Measurements from ENCODE around the gene ATP8A2.

The ATP8A2 gene

DNA sequence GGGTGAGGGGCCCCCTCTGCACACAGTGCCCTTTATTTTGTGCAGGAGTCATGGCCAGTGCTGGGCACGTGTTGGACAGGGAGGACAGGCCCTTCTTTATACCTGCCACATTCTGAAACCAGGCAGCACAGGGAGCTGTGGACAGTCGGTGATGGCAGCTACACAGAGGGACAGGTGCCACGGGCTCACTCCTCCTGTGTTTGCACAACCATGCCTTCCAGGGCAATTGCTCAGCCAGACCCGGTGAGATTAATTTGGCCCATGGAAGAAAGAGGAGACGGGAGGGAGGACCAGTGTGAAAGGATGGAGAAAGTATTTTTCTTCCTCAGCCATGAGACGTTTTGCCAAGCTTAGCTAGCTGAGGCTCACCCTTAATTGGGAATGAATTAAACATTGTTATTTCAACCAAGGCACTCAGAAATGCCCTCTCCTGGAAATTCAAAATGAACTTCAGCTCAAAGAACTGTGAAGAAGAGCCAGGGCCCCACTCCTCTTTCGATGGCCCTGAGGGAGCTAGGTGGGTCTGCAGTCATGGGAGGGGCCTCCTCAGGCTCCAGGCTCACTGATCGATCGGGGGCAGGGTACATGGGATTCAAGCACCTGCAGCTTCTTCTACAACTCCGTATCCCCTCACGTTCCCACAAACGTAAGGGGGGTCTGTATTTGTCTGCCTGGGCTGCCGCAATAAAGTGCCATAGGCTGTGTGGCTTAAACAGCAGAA, 638.9 kb downstream of the ATP8A2 start:
- DNase-seq (ENCODE audit: low spot score): no peak
- Histone ChIP-seq H3K27ac (no peak overlapping the region), H3K4me3 (no peak overlapping the region)
- no peak for TF ChIP-seq CTCF (IDR thresholded peaks at IDR 0.05)

GRCh38 chr13:26011208-26011573, 639.4 kb downstream of the ATP8A2 start:
- Histone ChIP-seq H3K4me3 (no peak overlapping the region), H3K27ac (no peak overlapping the region)
- TF ChIP-seq CTCF (IDR thresholded peaks at IDR 0.05): no peak
- no peak for DNase-seq (ENCODE audit: low spot score)

DNA sequence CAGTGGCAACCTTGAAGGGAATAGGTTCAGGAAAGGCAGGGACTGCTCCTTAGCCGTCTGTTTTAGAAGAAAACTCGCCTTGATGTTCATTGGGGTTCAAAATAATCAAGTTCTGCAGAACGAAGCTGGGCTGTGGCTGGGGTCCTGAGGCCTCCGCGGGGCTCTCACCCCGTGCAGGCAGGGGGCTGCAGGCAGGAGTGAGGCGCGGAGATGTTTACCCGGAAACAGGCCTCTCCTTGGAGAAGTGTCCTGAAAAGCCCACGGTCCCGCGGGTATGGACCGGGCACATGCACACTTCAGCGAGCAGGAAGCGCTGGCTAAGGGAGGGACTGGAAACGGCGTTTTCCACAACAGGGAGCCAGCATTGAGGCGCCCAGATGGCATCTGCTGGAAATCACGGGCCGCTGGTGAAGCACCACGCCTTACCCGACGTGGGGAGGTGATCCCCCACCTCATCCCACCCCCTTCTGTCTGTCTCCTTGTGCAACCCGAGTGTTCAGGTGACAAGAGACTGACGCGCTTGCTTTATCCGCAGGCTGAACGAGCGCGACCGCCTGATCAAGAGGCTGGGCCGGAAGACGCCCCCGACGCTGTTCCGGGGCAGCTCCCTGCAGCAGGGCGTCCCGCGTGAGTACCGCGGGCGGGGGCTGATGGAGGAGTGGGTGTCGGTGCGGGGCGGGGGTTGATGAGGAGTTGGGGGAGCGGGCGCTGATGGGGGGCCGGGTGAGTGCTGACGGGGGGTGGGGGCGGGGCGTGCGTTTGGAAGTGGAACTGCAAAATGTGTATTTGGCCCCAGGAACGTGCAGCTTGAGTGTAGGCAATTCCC, 640.4 kb downstream of the ATP8A2 start:
- no peak for TF ChIP-seq CTCF (IDR thresholded peaks at IDR 0.05)
- DNase-seq (ENCODE audit: low spot score): no peak
- H3K4me3 ChIP-seq: peak overlapping the region; percentile 49
- H3K27ac ChIP-seq: no peak overlapping the region

- Histone ChIP-seq H3K27ac (no peak overlapping the region), H3K4me3 (no peak overlapping the region)
- TF ChIP-seq CTCF (IDR thresholded peaks at IDR 0.05): no peak
- no peak for DNase-seq (ENCODE audit: low spot score)
Observed at GRCh38 chr13:26012995-26013394, 641.2 kb downstream of the ATP8A2 start.

DNA sequence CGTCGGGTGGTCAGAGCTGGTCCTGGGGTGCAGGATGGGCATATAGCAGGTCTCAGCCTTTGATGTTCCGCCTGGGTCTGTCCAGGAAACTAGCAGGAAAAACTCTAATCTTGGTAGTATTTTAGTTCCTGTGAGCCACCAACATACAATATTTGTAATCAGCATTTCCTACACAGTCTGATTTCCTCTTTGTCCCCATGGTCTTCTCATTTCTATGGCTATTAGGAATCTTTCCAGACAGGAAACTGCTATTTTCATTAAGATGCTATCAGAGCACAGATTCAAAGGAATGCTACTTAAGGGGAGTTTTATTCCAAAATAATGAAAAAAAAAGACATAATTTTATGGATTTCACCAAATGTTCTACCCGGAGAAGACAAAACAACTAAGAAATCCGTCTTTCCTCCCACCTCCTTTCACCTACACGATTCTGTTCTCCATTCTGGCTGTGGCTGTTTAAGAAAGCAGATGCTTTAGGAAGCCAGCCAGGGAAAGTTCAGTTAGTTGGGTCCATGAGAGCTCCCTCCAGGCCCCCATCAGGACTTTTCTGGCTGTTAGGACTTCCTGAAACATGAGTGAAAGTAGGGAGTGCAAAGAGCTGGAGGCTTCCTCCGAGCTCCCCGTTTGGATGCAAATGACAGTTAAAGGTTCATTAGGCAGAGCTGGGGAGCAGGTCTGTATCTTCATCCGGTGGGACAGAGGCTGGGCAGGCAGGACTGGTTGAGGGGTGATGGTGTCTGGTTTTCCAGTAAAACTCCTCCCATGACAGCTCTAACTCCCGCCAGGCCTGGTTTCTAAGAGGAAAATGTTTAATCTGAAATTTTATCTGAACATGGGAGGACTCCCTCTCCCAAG, 643.7 kb downstream of the ATP8A2 start:
- no peak for TF ChIP-seq CTCF (IDR thresholded peaks at IDR 0.05)
- no peak for DNase-seq (ENCODE audit: low spot score)
- H3K4me3 ChIP-seq: no peak overlapping the region
- no peak overlapping the region for H3K27ac ChIP-seq

DNA sequence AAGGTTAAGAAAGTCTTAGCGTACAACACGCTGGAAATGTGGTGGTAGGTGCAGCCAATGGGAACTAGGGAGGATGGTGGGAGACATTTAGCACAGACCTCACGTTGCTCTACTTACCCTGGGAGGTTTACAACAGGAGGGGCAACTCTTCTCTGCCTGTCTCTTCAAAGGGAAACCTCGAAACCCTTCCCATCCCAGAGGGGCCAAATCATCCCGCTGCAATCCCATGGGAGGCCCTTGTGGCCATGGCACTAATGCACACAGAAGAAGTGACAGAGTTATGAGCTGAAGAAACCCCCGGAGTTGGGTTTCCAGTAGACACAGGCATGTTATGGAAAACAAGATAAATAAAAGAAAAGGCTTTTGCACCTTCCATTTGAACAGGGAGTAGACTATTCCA, 644.4 kb downstream of the ATP8A2 start:
- Histone ChIP-seq H3K27ac (no peak overlapping the region), H3K4me3 (no peak overlapping the region)
- no peak for DNase-seq (ENCODE audit: low spot score)
- TF ChIP-seq CTCF (IDR thresholded peaks at IDR 0.05): no peak

All from coronary artery (tissue), 2 donors.